ENCODE measurements around the gene ABCC11. TPM values are rescaled to one million over a fixed set of nuclear protein-coding genes. Genes with fewer than 3 reads are reported as not detected.

The ABCC11 gene
- total RNA-seq, 1 donor from 2014 or later: not detected

DNA sequence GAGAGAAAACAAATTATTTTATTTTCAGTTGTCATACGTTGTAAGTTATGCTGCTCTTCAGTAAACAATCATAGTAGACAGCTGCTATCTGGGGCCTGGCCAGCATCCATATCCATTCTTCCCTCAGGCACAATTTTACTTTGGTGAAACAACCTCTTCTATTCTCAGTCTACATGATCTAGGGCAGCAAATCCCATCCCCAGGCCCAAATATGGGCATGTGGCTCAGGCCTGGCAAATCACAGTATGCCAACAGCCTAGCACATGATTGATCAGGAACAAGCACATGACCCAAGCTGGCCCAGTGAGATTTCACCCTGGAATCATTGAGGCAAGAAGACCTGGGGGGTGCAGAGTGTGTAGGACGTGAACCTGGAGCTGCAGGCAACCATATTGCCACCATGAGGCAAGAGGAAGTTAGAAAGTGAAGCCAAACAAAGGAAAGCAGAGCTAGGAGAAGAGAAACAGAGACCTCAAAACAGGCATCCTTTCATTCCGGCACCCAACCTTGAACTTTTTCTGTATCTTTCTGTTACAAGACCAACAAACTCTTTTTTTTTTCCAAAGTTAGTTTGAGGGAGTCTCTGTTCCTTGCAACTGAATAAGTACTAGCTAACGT, 81.3 kb downstream of the ABCC11 start:
- DNase-seq (ENCODE audit: extremely low read depth, low read depth, low spot score): no peak

DNA sequence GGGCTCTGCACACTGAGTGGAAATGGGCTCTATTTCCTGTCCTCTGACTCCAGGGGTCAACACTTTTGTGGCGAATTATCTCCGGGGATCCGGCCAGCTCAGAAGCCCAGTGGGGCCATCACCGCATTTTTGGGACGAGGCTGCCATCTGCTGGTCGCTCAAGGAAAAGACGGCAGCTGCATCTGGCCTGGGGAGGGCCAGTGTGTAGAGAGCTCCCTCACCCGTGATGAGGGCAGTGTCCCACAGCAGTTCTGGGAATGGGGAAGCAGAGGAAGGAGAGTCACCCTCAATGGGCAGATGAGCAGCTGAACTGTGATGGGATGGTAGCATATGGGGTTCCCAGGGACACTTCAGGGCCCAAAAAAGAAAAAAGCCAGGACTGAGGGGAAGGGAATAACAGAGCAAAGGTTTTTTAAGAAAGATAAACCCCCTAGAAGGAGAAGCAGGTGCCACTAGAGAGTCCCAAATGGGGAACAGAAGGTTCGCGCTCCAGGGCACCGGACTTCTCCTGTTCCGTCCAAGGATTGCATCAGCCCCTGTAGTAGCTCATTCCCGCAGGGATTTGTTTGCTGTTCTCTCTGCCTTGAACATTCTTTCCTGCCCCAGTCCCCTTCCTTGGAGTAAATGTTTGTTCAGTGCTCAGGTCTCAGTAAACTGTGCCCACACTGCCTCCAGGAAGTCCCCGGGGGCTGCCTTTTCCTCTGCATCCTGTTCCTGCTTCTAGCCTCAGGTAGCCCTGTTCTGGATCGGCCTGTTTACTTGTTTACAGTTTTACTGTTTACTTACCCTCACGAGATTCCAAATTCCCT, 82.2 kb downstream of the ABCC11 start:
- peak; percentile 20 for DNase-seq (ENCODE audit: extremely low read depth, low read depth, low spot score)

DNA sequence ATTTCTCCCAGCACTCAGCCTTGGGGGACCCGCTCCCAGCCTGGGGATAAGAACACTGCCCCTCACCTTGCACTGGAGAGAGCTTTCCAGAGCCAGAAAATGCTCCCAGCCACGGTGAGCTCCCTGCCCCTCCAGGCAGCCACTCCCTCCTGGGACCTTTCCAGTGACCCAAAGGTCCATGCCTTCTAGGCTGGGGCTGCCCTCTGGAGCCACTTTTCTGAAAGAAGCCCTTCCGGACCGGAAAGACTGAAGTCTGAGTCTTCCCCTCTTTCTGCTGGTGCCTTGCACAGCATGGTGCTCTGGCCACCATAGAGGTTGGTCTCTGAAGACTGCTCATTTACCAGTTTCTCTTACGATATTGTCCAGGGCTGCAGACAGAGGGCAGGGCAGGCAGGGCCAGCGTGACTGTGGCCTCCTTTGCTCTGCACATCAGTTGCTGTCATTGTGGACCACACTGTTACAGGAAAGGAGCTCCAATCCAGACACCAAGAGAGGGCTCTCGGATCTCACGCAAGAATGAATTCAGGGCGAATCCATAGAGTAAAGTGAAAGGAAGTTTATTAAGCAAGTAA, 84.4 kb downstream of the ABCC11 start:
- DNase-seq (ENCODE audit: extremely low read depth, low read depth, low spot score): no peak

GRCh38 chr16:48161906-48162305, 85.4 kb downstream of the ABCC11 start:
- no peak for DNase-seq (ENCODE audit: extremely low read depth, low read depth, low spot score)

DNA sequence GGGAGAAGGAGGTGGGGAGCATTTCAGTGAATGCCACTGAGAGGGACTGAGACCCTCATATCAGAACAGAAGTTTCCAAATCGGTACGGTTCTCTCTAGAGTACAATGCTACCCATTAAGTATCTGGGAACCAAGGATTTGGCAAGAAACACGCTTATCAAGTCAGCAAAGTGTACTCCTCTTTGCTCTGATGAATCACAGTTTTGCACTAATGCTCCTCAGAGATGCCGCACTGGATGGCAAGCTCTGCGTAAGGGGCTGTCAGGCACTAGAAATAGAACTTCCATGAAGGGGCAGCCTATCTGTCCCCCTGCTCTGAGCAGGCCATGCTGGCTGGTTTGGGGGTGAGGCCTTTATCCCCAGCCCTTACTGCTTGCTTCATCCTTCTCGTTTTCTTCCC, 86.8 kb downstream of the ABCC11 start:
- DNase-seq (ENCODE audit: extremely low read depth, low read depth, low spot score): no peak

- no peak for DNase-seq (ENCODE audit: extremely low read depth, low read depth, low spot score)
Observed at GRCh38 chr16:48158296-48158695, 89.0 kb downstream of the ABCC11 start.

GRCh38 chr16:48157794-48158193, 89.5 kb downstream of the ABCC11 start:
- DNase-seq (ENCODE audit: extremely low read depth, low read depth, low spot score): no peak

- no peak for DNase-seq (ENCODE audit: extremely low read depth, low read depth, low spot score)
Observed at GRCh38 chr16:48157302-48157701, 90.0 kb downstream of the ABCC11 start.

GRCh38 chr16:48156790-48157209, 90.5 kb downstream of the ABCC11 start:
- DNase-seq (ENCODE audit: extremely low read depth, low read depth, low spot score): peak; percentile 23

DNA sequence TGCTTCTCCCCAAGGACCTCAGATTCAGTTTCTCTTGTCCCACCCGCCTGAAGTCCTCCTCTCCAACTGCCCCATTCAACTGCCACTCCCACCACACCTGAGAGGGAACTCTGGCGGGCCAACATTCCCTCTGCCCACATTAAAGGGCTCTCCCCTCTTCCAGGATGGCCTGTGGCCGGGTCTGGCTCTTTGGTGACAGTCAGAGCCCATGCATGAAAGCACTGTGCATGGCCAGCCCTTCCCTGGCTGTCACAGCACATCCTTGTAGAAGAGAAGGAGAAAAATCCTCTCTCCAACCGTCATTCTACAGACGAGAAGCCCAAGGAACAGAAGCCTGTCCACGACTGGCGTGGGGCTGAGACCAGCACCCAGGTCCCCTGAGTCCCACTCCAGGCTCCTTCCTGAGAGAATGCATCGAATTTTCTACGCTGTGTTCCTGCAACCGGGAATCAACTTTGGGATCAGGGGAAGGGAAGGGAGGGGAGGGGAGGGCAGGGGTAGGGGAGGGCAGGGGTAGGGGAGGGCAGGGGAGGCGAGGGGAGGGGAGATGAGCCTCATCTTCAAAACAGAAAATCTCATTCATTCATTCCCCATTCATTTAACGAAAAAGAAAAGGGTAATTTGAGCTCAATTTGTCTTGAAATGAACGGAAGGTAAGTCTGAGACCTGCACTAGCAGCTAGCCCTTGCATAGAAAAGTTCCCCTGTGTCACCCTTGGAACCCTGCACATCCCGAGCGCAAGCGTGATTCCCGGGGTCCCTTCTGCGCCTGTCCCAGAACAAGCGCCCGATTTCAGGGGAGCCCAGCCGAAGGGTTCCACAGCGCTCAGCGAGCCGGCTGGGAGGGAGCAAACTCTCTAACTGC, 91.2 kb downstream of the ABCC11 start, which contains the start of gene ABCC12:
ABCC12 (minus strand) TSS at position 68 of the 864 bp plus-strand sequence. CDS start 9,569 bp downstream, outside the sequence.
- DNase-seq (ENCODE audit: extremely low read depth, low read depth, low spot score): no peak

DNA sequence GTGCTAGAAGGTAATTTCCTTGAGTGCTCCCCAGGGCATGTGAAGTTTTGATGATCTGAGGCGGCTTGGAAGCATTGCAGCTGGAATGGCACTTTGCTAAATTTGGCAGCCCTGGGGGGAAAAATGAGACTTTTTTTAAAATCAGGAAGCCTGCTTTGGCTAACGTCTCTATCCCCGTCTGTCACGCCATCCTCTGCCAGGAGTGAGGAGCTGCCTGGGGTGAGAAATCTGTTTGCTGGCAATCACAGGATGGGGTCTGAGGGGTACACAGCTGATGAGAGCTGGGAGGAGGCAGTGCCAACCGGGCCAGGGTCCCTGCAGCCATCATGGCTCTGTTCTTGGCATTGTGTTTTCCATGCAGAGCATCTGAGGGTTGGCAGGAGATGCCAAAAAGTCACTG, 93.6 kb downstream of the ABCC11 start:
- no peak for DNase-seq (ENCODE audit: extremely low read depth, low read depth, low spot score)

- DNase-seq (ENCODE audit: extremely low read depth, low read depth, low spot score): no peak
Observed at GRCh38 chr16:48152226-48152625, 95.1 kb downstream of the ABCC11 start.

GRCh38 chr16:48150707-48151106, 96.6 kb downstream of the ABCC11 start:
- DNase-seq (ENCODE audit: extremely low read depth, low read depth, low spot score): no peak

GRCh38 chr16:48146710-48147109, 100.6 kb downstream of the ABCC11 start:
- DNase-seq (ENCODE audit: extremely low read depth, low read depth, low spot score): no peak

GRCh38 chr16:48146131-48146530, 101.2 kb downstream of the ABCC11 start:
- DNase-seq (ENCODE audit: extremely low read depth, low read depth, low spot score): no peak

DNA sequence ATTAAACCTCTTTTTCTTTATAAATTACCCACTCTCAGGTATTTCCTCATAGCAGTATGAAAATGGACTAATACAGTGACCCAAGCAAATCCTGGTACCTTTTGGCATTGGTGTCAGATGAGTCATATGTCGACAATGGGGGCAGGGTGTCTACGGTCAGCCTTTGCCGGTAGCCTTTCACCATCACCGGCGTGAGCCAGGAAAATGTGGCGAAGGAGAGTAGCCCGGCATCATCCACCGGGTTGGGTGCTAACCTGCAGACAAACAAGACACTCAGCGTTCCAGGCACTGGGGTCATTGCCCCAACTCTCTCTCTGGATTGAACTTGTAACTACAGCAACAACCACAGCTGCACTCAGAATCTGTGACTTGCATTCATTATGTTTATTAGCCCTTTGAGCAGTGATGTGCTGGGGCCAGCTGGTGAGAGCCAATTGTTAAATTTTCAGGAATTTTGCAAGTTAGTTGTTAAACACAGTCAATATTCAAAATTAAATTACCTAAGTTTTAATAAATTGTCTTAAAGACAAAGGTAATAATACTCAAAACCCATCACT, 103.4 kb downstream of the ABCC11 start:
- DNase-seq (ENCODE audit: extremely low read depth, low read depth, low spot score): no peak

- DNase-seq (ENCODE audit: extremely low read depth, low read depth, low spot score): no peak
Observed at GRCh38 chr16:48140821-48141220, 106.5 kb downstream of the ABCC11 start.

GRCh38 chr16:48139517-48139916, 107.8 kb downstream of the ABCC11 start:
- DNase-seq (ENCODE audit: extremely low read depth, low read depth, low spot score): no peak

DNA sequence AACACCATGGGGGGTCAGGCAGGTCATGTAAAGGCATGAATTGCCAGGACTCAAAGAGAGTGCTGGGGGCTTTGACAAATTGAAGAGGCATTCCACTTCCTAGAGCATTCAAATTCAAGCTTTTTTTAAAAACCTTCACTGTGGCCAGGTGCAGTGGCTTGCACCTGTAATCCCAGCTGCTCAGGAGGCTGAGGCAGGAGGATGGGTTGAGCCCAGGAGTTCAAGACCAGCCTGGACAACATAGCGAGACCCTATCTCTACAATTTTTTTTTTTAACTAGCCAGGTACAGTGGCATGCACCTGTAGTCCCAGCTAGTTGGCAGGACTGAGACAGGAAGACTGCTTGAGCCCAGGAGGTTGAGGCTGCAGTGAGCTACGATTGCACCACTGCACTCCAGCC, 108.8 kb downstream of the ABCC11 start:
- DNase-seq (ENCODE audit: extremely low read depth, low read depth, low spot score): no peak

- no peak for DNase-seq (ENCODE audit: extremely low read depth, low read depth, low spot score)
Observed at GRCh38 chr16:48137822-48138221, 109.5 kb downstream of the ABCC11 start.
